ENCODE data around the gene ARHGEF26.

DNA sequence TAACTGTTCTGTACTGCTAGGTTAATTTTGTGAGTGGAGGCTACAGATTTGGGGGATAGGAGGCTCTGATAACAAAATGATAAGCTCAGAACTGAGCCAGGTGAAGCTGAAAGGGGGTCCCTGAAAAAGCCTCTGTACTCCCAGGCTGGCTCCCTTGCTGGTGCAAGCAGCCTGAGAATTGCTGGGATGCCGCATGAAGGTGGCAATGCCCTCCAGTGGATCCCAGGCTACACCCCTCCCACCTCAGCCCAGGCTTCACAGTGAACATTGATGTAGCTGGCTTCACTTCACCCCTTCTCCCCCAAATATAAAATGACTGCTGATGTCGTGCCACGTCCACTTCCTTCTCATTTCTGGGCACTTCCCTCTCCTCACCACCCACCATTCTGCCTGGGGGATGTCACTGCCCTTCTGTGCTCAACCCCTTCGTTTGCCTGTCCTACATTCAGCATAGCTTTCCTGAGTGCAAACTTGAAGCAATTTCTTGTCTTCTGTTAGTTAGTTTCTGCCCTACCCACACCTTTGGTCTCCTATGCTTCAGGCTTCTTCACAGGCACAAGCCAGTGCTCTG lies 9.7 kb upstream of the ARHGEF26 start:
- TF ChIP-seq CTCF (optimal IDR thresholded peaks at IDR 0.05 in 1 of 3, IDR thresholded peaks at IDR 0.05 in 1 of 3, conservative IDR thresholded peaks at IDR 0.05 in 1 of 3; ENCODE audit: extremely low read depth in 1 of 3, insufficient read depth in 2 of 3, low read length in 3 of 3) = no peak
- no peak for TF ChIP-seq EZH2 (IDR thresholded peaks at IDR 0.05; ENCODE audit: low read length)

Data from keratinocyte (primary cell).